ENCODE measurements around the gene DNTT.

Gene DNTT

DNA sequence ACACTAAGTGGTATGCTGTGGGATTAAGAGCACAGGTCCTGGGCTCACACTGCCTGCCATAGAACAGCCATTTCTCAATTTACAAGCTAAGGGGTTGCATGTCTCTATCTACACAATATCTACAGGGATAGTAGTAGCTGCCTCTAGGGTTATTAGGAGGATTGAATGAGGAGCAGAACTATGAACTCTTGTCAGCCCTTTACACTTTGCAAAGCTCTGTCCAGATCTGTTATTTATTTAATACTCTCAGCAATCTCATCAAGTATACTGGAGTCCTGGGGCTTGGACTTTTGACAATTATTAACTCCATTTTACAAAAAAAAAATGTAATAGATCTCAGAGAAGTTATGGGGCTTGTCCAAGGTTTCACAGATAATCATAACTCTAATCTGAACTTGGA, 47.8 kb downstream of the DNTT start:
- Histone ChIP-seq H3K9me3 (ENCODE audit: insufficient read depth, low read depth, low read length) (no peaks in the 10 kb centered on the region; the same call in 1 of the 2 replicates), H3K9ac (ENCODE audit: low read depth, low read length, poor library complexity, severe bottlenecking) (no peak overlapping the region), H3K4me3 (ENCODE audit: low read length, poor library complexity, severe bottlenecking) (no peak overlapping the region), H2AFZ (ENCODE audit: low read length) (no peak overlapping the region), H3K36me3 (ENCODE audit: insufficient read depth, low read length) (no peaks in the 10 kb centered on the region), H3K79me2 (ENCODE audit: insufficient read depth, low read length) (no peaks in the 10 kb centered on the region), H3K9me2 (replicated peaks; ENCODE audit: low read depth, low read length) (no peaks in the 10 kb centered on the region), H3K27me3 (ENCODE audit: insufficient read depth, low read length, poor library complexity, severe bottlenecking) (peaks cover 7% of the 10 kb centered on the region), H3K4me2 (ENCODE audit: low read depth, low read length, poor library complexity, severe bottlenecking) (no peak overlapping the region), H3K4me1 (ENCODE audit: insufficient read depth, low read length, poor library complexity, severe bottlenecking) (no peaks in the 10 kb centered on the region), H4K20me1 (ENCODE audit: insufficient read depth, low read length, poor library complexity, severe bottlenecking) (no peaks in the 10 kb centered on the region), H3F3A (ENCODE audit: low read depth) (no peaks in the 10 kb centered on the region)
- TF ChIP-seq, protein P1, sequence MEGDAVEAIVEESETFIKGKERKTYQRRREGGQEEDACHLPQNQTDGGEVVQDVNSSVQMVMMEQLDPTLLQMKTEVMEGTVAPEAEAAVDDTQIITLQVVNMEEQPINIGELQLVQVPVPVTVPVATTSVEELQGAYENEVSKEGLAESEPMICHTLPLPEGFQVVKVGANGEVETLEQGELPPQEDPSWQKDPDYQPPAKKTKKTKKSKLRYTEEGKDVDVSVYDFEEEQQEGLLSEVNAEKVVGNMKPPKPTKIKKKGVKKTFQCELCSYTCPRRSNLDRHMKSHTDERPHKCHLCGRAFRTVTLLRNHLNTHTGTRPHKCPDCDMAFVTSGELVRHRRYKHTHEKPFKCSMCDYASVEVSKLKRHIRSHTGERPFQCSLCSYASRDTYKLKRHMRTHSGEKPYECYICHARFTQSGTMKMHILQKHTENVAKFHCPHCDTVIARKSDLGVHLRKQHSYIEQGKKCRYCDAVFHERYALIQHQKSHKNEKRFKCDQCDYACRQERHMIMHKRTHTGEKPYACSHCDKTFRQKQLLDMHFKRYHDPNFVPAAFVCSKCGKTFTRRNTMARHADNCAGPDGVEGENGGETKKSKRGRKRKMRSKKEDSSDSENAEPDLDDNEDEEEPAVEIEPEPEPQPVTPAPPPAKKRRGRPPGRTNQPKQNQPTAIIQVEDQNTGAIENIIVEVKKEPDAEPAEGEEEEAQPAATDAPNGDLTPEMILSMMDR (conservative IDR thresholded peaks at IDR 0.05; ENCODE audit: low read length), result no peak
- TF ChIP-seq EZH2phosphoT487 (IDR thresholded peaks at IDR 0.05; ENCODE audit: borderline replicate concordance), result no peak

DNA sequence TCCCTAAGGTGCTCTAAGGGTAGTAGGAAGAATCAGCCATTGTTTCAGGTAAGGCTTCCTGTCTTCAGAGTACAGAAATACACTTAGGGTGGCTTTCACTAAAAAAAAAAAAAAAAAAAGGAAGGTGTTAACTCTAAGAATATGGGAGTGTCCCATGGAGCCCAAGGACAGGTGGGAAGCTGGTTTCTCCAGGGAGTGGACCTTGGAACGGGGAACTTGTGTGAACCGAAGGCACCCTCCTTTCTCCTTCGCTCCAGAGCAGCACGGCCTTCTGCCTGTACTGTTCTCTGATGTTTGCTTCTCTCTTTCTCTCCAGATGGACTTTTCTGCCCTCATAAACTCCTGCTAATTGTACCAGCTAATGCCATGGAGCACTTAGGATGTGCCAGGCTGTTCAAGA, 48.3 kb downstream of the DNTT start:
- Histone ChIP-seq H3K36me3 (ENCODE audit: insufficient read depth, low read length) (no peaks in the 10 kb centered on the region), H3K4me2 (ENCODE audit: low read depth, low read length, poor library complexity, severe bottlenecking) (no peak overlapping the region), H3K27me3 (ENCODE audit: insufficient read depth, low read length, poor library complexity, severe bottlenecking) (peaks cover 7% of the 10 kb centered on the region), H4K20me1 (ENCODE audit: insufficient read depth, low read length, poor library complexity, severe bottlenecking) (no peaks in the 10 kb centered on the region), H2AFZ (ENCODE audit: low read length) (no peak overlapping the region), H3F3A (ENCODE audit: low read depth) (no peaks in the 10 kb centered on the region), H3K4me3 (ENCODE audit: low read length, poor library complexity, severe bottlenecking) (no peak overlapping the region), H3K9me2 (replicated peaks; ENCODE audit: low read depth, low read length) (no peaks in the 10 kb centered on the region), H3K9me3 (ENCODE audit: insufficient read depth, low read depth, low read length) (no peaks in the 10 kb centered on the region; the same call in 1 of the 2 replicates), H3K79me2 (ENCODE audit: insufficient read depth, low read length) (no peaks in the 10 kb centered on the region), H3K9ac (ENCODE audit: low read depth, low read length, poor library complexity, severe bottlenecking) (no peak overlapping the region), H3K4me1 (ENCODE audit: insufficient read depth, low read length, poor library complexity, severe bottlenecking) (no peaks in the 10 kb centered on the region)
- TF ChIP-seq, protein P1 (conservative IDR thresholded peaks at IDR 0.05; ENCODE audit: low read length), result no peak
- TF ChIP-seq EZH2phosphoT487 (IDR thresholded peaks at IDR 0.05; ENCODE audit: borderline replicate concordance), result no peak

DNA sequence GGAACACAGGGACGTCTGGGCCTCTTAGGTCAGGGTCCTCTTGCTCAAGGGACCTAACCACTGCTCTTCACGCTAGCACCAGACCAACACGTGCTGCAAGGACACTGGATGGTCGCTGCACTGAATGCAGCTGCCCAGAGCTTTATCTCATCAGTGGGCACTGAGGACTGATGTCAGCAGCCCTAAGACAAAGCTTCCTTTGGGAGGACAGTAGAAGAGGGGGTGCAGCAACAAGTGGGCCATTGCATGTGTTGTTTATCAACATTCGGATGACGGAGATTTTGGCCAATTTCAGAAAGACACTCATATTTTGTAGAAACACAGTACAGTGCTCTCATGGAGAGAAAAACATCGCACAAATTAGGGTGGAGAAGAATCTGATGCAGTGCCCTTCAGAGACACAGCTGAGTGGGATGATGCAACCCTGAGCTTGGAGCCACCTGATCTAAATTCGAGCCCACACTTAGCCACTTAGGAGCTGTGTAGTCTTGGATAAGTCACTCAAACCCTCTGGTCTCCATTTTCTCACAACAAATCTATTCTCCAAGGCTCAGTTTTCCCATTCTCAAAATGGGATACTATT, 52.9 kb downstream of the DNTT start:
- Histone ChIP-seq H3K36me3 (ENCODE audit: insufficient read depth, low read length) (no peaks in the 10 kb centered on the region), H3K4me2 (ENCODE audit: low read depth, low read length, poor library complexity, severe bottlenecking) (no peak overlapping the region), H3K9me3 (ENCODE audit: insufficient read depth, low read depth, low read length) (no peaks in the 10 kb centered on the region), H4K20me1 (ENCODE audit: insufficient read depth, low read length, poor library complexity, severe bottlenecking) (no peaks in the 10 kb centered on the region), H3K27me3 (ENCODE audit: insufficient read depth, low read length, poor library complexity, severe bottlenecking) (no peaks in the 10 kb centered on the region), H3K4me1 (ENCODE audit: insufficient read depth, low read length, poor library complexity, severe bottlenecking) (no peaks in the 10 kb centered on the region), H3K9ac (ENCODE audit: low read depth, low read length, poor library complexity, severe bottlenecking) (no peak overlapping the region), H3K4me3 (ENCODE audit: low read length, poor library complexity, severe bottlenecking) (no peak overlapping the region), H2AFZ (ENCODE audit: low read length) (no peak overlapping the region), H3K9me2 (replicated peaks; ENCODE audit: low read depth, low read length) (no peaks in the 10 kb centered on the region), H3K79me2 (ENCODE audit: insufficient read depth, low read length) (no peaks in the 10 kb centered on the region), H3F3A (ENCODE audit: low read depth) (no peaks in the 10 kb centered on the region)
- TF ChIP-seq, protein P1 (conservative IDR thresholded peaks at IDR 0.05; ENCODE audit: low read length), result no peak
- TF ChIP-seq EZH2phosphoT487 (IDR thresholded peaks at IDR 0.05; ENCODE audit: borderline replicate concordance), result no peak
